ENCODE data around the gene CYCS.
"Not testable (repeated sequence)": the region's sequence is repeated elsewhere in the genome, so short reads cannot be mapped to it uniquely, and the experiment has no call there.

Gene CYCS

GRCh38 chr7:25117226-25118047 lies 7.6 kb downstream of the CYCS start:
- no peak for DNase-seq

GRCh38 chr7:25116621-25117020 lies 8.4 kb downstream of the CYCS start:
- no peak for DNase-seq

DNA sequence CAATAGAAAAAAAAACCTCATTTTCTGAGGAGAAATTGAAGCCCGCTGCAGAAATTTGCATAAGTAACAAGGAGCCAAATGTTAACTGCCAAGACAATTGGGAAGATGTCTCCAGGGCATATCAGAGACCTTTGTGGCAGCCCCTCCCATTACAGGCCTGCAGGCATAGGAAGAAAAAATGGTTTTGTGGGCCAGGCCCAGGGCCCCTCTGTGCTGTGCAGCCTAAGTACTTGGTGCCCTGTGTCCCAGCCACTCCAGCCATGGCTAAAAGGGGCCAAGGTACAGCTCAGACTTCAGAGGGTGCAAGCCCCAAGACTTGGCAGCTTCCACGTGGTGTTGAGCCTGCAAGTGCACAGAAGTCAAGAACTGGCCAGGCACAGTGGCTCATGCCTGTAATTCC lies 14.5 kb downstream of the CYCS start:
- DNase-seq: not testable (repeated sequence)

DNA sequence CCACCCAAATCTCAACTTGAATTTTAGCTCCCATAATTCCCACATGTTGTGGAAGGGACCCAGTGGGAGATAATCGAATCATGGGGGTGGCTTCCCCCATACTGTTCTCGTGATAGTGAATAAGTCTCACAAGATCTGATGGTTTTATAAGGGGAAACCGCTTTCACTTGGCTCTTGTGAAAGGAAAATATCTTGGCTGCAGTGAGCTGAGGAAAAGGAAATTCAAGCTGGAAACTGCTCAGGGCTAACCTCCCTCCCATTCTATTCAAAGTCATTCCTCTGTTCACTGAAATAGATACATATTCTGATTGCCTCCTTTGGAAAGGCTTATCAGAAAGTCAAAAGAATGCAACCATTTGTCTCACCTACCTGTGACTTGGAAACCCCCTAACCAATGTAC lies 15.8 kb downstream of the CYCS start:
- no peak for DNase-seq

GRCh38 chr7:25105911-25106310 lies 19.1 kb downstream of the CYCS start:
- no peak for DNase-seq

DNA sequence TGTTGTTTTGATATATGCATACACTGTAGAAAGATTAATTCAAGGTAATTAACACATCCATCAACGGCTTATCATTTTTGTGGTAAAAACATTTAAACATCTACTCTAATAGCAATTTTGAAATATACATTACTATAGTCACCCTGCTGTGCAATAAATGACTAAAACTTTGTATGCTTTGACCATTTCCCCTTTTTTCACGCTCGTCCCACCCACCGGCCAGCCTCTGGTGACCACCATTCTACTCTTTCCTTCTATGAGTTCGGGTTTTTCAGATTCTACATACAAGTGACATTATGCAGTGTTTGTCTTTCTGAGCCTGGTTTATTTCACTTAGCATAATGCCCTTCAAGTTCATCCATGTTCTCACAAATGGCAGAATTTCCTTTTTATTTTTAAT lies 21.3 kb downstream of the CYCS start:
- no peak for DNase-seq

DNA sequence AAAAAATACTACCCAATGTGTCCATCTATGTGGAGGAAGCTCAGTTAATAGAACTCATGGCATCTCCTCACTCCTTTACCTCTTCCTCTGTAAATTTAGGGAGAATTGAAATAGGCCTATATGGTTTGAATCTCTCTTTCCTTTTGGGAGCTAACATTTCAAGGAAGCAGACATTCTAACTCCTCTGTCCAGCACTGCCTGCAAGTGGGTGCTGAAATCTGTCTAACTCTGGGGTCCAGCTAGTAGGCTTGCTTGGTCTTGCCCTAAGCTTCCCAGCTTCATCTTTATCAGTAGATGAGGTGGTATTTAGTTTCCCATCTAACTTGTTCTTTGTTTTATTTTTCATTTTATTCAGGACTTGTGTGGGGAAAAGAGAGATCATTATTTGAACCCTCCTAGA lies 23.2 kb downstream of the CYCS start:
- no peak for DNase-seq

GRCh38 chr7:25098096-25099046 lies 26.7 kb downstream of the CYCS start:
- DNase-seq: peak; percentile 62

- DNase-seq: no peak
Measured at GRCh38 chr7:25095516-25096345, 29.3 kb downstream of the CYCS start.

DNA sequence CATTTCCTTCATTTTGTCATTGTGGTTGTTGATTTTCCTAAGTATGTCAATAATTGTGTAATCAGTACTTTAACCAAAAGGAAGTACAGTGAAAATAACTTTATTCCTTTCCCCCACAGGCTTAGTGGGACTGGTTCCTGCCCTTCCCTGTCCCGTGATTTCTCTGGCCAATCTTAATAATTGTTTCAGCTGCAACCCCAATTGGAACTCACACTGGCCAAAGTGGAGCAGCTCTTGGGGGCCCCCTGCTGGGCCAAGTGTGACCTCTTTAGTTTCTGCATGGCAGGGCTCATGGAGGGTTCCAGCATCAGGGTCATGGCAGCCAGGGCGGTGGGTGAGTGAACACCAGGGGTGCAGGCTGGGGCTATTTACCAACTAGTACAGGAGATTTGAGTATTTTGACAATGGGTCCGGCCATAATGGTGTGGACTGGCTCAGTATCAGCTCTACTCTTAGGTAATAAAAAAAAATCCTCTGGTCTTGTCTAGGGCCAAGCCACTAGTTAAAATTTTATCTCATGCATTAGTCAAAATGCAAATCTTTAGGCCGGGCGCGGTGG lies 31.7 kb downstream of the CYCS start:
- peak; percentile 83 for DNase-seq

GRCh38 chr7:25091779-25092178 lies 33.3 kb downstream of the CYCS start:
- DNase-seq: no peak

GRCh38 chr7:25091176-25091575 lies 33.9 kb downstream of the CYCS start:
- DNase-seq: no peak

- DNase-seq: no peak
Measured at GRCh38 chr7:25090374-25090773, 34.7 kb downstream of the CYCS start.

DNA sequence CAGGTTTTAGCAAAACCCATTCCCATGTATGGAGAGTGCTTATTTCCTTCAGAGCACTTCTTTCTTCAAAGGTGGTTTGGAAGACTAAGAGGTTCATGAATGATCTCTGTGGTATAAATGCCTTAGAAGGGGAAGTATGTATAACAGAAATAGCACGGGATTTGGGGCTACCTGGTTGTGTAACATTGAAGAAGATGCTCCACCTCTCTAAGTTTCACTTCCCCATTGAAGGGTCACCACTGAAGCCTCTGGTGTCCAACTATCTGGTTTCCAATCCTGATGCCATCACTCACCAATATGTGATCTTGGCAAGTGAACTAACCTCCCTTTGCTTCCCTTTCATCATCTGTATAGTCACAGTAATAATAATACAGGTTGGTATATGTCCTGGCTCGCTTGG lies 37.2 kb downstream of the CYCS start:
- DNase-seq: no peak

DNA sequence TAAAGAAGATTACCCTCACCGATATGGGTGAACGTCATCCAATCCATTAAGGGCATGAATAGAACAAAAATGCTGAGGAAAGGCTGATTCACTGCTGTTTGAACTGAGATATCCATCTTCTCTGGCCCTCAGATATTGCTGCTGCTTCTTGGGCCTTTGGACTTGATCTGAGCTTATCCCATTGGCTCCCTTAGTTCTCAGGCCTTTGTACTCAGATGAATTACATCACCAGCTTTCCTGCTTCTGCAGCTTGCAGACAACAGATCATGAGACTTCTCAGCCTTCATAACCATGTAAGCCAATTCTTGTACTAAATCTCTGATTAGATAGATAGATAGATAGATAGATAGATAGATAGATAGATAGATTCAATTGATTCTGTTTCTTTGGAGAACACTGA lies 40.2 kb downstream of the CYCS start:
- no peak for DNase-seq

DNA sequence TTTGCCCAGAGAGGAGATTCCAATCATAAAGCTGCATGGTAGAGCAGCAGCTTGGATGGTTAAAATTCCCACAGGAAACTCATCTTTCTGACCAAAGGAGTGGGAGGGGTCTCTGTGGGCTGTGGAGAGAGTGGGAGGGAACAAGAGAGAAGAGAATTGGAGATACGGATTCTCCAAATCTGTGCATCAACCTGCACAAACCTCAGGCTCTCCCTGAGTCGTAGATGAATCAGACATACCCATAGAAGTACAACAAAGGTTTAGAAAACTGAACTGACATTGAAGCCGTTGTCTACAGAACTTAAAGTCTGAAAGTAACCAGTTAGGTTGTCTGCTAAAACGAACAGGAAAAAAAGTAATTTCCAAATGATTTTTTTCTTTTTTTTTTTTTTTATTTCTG lies 41.9 kb downstream of the CYCS start:
- DNase-seq: no peak

- not testable (repeated sequence) for DNase-seq
Measured at GRCh38 chr7:25082041-25082440, 43.0 kb downstream of the CYCS start.

GRCh38 chr7:25077096-25077495 lies 48.0 kb downstream of the CYCS start:
- no peak for DNase-seq

DNA sequence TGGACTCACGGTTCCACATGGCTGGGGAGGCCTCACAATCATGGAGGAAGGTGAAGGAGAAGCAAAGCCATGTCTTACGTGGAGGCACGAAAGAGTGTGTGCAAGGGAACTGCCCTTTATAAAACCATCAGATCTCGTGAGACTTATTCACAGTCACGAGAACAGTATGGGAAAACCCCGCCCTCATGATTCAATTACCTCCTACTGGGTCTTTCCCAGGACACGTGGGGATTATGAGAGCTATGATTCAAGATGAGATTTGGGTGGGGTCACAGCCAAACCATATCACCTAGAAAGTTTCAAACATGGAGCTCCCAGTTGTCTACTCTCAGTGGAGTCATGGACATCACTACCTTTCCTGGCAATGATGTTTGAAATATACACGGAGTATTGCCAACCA lies 49.6 kb downstream of the CYCS start:
- DNase-seq: no peak

- DNase-seq: no peak
Measured at GRCh38 chr7:25073451-25073850, 51.6 kb downstream of the CYCS start.

Data from CD4-positive, alpha-beta T cell treated with Interleukin-17A for 4 hours (primary cell).